Measurements from ENCODE around the gene TBL1X.

Gene TBL1X

DNA sequence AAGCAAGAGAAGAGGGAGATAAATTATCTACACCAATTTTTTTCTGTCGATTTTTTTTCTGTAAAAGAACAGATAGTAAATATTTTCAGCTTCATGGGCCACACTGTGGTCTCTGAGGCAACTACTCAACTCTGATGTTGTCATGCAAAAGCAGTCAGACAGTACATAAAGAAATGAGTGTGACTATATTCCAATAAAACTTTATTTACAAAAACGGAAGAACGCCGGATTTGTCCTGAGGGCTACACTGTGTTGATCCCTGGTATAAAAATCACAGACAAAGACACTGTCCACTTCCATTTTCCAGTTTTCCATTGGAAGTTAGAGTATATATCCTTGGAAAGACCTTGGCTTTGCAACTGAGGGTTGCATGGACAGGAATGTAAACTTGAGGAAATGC, 282.8 kb downstream of the TBL1X start:
- H3K27ac ChIP-seq, result no peak overlapping the region
- TF ChIP-seq ZFX (IDR thresholded peaks at IDR 0.05; ENCODE audit: borderline replicate concordance), result no peak
- TF ChIP-seq, protein P1, sequence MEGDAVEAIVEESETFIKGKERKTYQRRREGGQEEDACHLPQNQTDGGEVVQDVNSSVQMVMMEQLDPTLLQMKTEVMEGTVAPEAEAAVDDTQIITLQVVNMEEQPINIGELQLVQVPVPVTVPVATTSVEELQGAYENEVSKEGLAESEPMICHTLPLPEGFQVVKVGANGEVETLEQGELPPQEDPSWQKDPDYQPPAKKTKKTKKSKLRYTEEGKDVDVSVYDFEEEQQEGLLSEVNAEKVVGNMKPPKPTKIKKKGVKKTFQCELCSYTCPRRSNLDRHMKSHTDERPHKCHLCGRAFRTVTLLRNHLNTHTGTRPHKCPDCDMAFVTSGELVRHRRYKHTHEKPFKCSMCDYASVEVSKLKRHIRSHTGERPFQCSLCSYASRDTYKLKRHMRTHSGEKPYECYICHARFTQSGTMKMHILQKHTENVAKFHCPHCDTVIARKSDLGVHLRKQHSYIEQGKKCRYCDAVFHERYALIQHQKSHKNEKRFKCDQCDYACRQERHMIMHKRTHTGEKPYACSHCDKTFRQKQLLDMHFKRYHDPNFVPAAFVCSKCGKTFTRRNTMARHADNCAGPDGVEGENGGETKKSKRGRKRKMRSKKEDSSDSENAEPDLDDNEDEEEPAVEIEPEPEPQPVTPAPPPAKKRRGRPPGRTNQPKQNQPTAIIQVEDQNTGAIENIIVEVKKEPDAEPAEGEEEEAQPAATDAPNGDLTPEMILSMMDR (IDR thresholded peaks at IDR 0.05), result no peak

DNA sequence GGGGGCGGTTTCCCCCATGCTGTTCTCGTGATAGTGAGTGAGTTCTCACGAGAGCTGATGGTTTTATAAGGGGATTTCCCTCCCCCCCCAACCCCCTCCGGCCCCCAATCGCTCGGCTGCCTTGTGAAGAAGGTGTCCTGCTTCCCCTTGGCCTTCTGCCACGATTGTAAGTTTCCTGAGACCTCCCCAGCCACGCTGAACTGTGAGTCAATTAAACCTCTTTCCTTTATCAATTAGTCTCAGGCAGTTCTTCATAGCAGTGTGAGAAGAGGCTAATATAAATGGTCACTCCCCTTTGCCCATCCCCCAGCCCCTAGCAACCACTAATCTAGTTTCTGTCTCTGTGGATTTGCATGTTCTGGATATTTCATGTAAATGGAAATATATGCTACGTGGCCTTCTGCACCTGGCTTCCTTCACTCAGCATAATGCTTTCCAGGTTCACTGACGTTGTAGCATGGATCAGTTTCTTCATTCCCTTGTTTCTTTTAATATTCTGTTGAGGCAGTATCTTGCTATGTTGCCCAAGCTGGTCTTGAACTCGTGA, 284.4 kb downstream of the TBL1X start:
- TF ChIP-seq, protein P1 (IDR thresholded peaks at IDR 0.05), result no peak
- no peak for TF ChIP-seq ZFX (IDR thresholded peaks at IDR 0.05; ENCODE audit: borderline replicate concordance)
- H3K27ac ChIP-seq, result no peak overlapping the region

DNA sequence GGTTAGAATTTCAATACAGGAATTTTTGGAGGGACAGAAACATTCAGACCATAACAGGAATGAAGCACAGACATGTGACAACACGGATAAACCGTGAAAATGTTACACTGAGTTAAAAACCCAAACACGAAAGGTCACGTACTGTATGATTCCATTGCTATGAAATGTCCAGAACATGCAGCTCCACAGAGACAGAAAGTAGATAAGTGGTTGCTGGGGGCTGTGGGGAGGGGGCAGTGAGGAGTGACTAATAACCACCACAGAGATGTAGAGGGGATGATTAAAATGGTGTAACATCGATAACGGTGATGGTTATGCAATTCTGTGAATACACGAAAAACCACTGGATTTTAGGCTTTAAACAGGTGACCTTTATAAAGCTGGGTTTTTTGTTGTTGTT, 292.5 kb downstream of the TBL1X start:
- no peak for TF ChIP-seq ZFX (IDR thresholded peaks at IDR 0.05; ENCODE audit: borderline replicate concordance)
- TF ChIP-seq, protein P1 (IDR thresholded peaks at IDR 0.05), result no peak
- no peak overlapping the region for H3K27ac ChIP-seq

DNA sequence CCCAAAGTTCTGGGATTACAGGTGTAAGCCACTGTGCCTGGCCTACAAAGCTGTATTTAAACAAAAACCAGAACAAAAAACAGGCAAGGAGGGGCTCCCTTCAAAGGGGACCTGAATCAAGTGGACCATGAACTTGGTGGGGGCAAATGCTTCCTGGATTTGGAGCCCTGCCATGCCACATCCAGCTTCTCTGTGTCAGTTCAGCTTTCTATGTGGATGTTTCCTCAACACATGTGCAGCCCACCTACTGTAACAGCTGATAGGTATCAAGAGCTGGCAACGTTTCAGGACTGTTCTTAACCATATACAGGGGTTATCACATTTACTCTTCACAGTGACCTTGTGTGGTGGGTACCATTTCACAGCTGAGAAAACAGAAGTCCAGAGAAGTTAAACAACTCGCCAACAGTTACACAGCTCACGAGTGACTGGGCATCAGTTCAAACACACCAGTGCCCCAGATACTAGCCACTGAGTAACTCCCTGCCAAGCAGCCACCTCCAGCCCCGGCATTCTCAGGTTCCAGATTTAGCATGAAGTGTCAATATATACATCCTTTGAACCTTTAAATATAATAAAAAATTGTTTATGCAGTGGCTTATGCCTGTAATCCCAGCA, 293.3 kb downstream of the TBL1X start:
- no peak overlapping the region for H3K27ac ChIP-seq
- TF ChIP-seq, protein P1 (IDR thresholded peaks at IDR 0.05), result no peak
- TF ChIP-seq ZFX (IDR thresholded peaks at IDR 0.05; ENCODE audit: borderline replicate concordance), result no peak

DNA sequence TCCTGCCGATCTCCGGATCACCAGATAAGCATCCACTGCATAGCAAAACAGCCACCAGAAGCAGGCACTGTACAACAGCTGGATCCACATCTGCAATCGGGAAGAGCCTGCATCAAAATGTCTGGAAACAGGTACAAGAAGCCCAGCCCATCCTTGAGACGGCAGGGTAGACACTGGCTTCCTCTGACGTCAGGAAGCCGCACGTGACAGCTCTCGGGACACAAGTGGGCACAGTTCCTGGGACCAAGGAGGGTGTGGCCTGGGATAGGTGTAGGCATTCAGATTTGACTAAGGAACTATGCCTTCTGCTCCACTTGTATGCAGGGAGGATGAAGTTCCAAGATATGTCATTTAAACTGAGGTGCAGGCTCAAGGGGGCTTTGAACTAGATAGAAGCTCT, 294.5 kb downstream of the TBL1X start:
- TF ChIP-seq ZFX (IDR thresholded peaks at IDR 0.05; ENCODE audit: borderline replicate concordance), result no peak
- TF ChIP-seq, protein P1 (IDR thresholded peaks at IDR 0.05), result no peak
- H3K27ac ChIP-seq, result no peak overlapping the region

DNA sequence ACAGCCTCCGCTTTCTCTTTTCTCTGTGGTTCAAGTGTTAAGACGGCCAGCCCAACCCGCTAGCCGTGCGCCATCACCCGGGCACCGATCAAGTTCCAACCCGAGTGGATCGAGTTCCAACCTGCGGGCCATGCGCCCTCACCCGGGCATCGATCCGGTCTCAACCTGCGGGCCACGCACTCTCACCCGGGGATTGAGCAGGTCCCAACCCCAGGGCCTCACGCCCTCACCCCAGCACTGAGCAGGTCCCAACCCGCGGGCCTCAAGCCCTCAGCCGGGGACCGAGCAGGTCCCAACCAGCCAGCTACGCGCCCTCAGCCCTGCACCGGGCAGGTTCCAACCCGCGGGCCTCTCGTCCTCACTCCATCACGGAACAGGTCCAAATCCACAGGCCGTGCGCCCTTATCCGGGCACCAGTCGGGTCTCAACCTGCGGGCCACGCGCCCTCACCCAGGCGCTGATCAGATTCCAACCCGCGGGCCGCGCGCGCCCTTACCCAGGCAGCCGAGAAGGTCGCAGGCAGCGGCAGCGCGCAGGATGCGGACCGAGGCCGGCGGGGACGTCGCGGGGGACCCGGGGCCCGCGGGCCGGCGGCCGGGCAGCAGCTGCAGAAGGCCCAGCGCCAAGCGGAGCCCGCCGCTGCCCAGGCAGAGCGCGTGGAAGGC, 300.3 kb downstream of the TBL1X start:
- no peak for TF ChIP-seq ZFX (IDR thresholded peaks at IDR 0.05; ENCODE audit: borderline replicate concordance)
- TF ChIP-seq, protein P1 (IDR thresholded peaks at IDR 0.05), result no peak
- no peak overlapping the region for H3K27ac ChIP-seq

DNA sequence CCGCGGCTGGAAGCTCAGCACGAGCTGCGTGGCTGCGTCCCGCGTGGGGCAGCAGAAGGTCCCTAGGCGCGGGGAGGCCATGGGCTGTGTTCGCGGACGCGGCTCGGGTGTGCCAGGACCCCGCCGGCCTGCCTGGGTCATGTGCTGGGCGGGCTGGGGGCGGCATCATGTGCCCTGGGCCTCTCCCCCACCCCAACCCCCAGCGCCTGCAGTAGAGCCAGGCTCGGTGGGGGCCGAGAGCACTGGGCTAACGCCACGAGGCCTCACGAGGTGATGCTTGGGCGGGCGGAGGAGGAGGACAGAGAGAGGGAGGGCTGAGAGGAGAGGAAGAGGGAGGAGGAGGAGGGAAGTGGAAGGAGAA, 300.9 kb downstream of the TBL1X start, which contains the start of gene GPR143:
TSS of gene GPR143 (minus strand) at position 111 of the 361 bp plus-strand sequence. CDS start at position 81, 30 bp downstream.
- no peak within 1 kb of the TSS for H3K27ac ChIP-seq
- no peak for TF ChIP-seq ZFX (IDR thresholded peaks at IDR 0.05; ENCODE audit: borderline replicate concordance)
- TF ChIP-seq, protein P1 (IDR thresholded peaks at IDR 0.05), result no peak
